WTC11 (cell line): ENCODE results near the gene CDK9.

Experiments
- AFF4 ChIP-seq: sonication (generic); formaldehyde crosslinking; IDR thresholded peaks from 2 replicates; pipeline ENCODE4 v1.8.1; 2023; ENCODE audit warnings: mild to moderate bottlenecking, missing genetic modification reagents, borderline replicate concordance
- CREB1 ChIP-seq: sonication (generic); formaldehyde crosslinking; IDR thresholded peaks from 2 replicates; pipeline ENCODE4 v1.8.0; 2023; ENCODE audit warnings: mild to moderate bottlenecking, missing genetic modification reagents
- CTCF ChIP-seq: fragments of 200-600 bp; IDR thresholded peaks from 2 replicates; pipeline ENCODE4 v1.8.0; 2022; ENCODE audit warnings: antibody characterized with exemption
- FOXJ3 ChIP-seq: sonication (generic); formaldehyde crosslinking; IDR thresholded peaks from 2 replicates; pipeline ENCODE4 v1.9.0; 2021; ENCODE audit warnings: missing genetic modification reagents, mild to moderate bottlenecking, borderline replicate concordance
- MAX ChIP-seq: sonication (generic); formaldehyde crosslinking; IDR thresholded peaks from 2 replicates; pipeline ENCODE4 v1.8.0; 2022; ENCODE audit warnings: mild to moderate bottlenecking, missing genetic modification reagents
- NR2C2 ChIP-seq: sonication (generic); formaldehyde crosslinking; IDR thresholded peaks from 2 replicates; pipeline ENCODE4 v1.8.0; 2022; ENCODE audit warnings: mild to moderate bottlenecking, missing genetic modification reagents
- ZNF263 ChIP-seq: sonication (generic); formaldehyde crosslinking; IDR thresholded peaks from 2 replicates; pipeline ENCODE4 v1.8.1; 2022; ENCODE audit warnings: low read depth, mild to moderate bottlenecking, moderate library complexity, missing genetic modification reagents
- TF ChIP-seq, protein P1 (sequence below): sonication (generic); formaldehyde crosslinking; IDR thresholded peaks from 2 replicates; pipeline ENCODE4 v1.8.1; 2023; ENCODE audit warnings: mild to moderate bottlenecking, missing genetic modification reagents, moderate library complexity

DNA sequence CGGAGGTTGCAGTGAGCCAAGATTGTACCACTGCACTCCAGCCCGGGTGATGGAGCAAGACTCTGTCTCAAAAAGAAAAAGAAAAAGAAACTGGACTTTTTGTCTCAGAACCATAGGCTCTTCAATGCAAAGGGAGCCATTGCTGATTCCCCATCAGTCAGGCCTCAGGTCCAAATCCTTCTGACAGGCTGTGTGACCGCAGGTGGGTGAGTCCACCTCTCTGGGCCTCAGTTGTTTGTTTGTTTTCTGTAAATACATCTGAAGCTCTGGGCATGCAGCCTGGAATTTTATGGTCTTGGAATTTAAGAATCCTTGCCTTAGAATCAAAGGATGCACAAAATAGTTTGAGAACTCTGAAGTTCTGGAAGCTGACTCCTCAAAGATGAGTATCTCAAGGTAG, 29.6 kb upstream of the CDK9 start:
- TF ChIP-seq CTCF (no peak), MAX (CRISPR knock-in tag) (no peak), FOXJ3 (CRISPR knock-in tag) (no peak), CREB1 (CRISPR knock-in tag) (no peak), AFF4 (CRISPR knock-in tag) (no peak), ZNF263 (CRISPR knock-in tag) (no peak), NR2C2 (CRISPR knock-in tag) (no peak)
- TF ChIP-seq, protein P1, sequence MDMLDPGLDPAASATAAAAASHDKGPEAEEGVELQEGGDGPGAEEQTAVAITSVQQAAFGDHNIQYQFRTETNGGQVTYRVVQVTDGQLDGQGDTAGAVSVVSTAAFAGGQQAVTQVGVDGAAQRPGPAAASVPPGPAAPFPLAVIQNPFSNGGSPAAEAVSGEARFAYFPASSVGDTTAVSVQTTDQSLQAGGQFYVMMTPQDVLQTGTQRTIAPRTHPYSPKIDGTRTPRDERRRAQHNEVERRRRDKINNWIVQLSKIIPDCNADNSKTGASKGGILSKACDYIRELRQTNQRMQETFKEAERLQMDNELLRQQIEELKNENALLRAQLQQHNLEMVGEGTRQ (CRISPR knock-in tag): no peak
